HepG2 (cell line): ENCODE data around the gene EPHA2. TPM values are rescaled to one million over a fixed set of nuclear protein-coding genes. Genes with fewer than 3 reads are reported as not detected.
A peak's percentile ranks its signal among the peaks of the same experiment; 100 is the strongest.

Experiments
- CENPT ChIP-seq: sonication (generic); formaldehyde crosslinking; IDR thresholded peaks from 2 replicates; pipeline ENCODE4 v1.8.0; 2022; ENCODE audit warnings: low read depth, mild to moderate bottlenecking, moderate library complexity, missing genetic modification reagents
- FOXK2 ChIP-seq: fragments of 450-650 bp; IDR thresholded peaks from 2 replicates; pipeline ENCODE4 v1.6.1; 2016
- GABPA ChIP-seq, 2 experiments: IDR thresholded peaks; 2 replicates each; pipeline ENCODE4 v1.6.1; 2011 to 2016; ENCODE audit warnings: low read depth in 2 of 2, low read length in 1 of 2, missing biosample characterization in 1 of 2, missing genetic modification characterization in 1 of 2
- GATA4 ChIP-seq: sonication (generic); IDR thresholded peaks from 2 replicates; pipeline ENCODE4 v1.6.1; 2016; ENCODE audit warnings: antibody characterized with exemption, low read depth, borderline replicate concordance
- HES4 ChIP-seq: sonication (generic); formaldehyde crosslinking; IDR thresholded peaks from 2 replicates; pipeline ENCODE4 v1.9.0; 2021; ENCODE audit warnings: mild to moderate bottlenecking, missing genetic modification reagents, borderline replicate concordance
- HNRNPH1 ChIP-seq: fragments of 200-400 bp; formaldehyde crosslinking; optimal IDR thresholded peaks from 2 replicates; pipeline ENCODE3; 2017; ENCODE audit warnings: mild to moderate bottlenecking, low read depth, low read length
- HOMEZ ChIP-seq: IDR thresholded peaks from 2 replicates; pipeline ENCODE4 v1.6.1; 2016; ENCODE audit warnings: low read depth
- KLF6 ChIP-seq: IDR thresholded peaks from 2 replicates; pipeline ENCODE4 v1.8.0; 2016; ENCODE audit warnings: missing biosample characterization, missing genetic modification reagents
- LCORL ChIP-seq, 2 experiments: fragments of 450-650 bp in 1 of 2; sonication (generic) in 1 of 2; formaldehyde crosslinking in 1 of 2; IDR thresholded peaks; 2 replicates each; pipeline versions ENCODE4 v1.5.0 to v1.6.1; 2017 to 2020; ENCODE audit warnings: antibody characterized with exemption in 1 of 2, missing genetic modification reagents in 1 of 2
- NCOA1 ChIP-seq: sonication (generic); formaldehyde crosslinking; IDR thresholded peaks from 2 replicates; pipeline ENCODE4 v1.9.0; 2021; ENCODE audit warnings: missing genetic modification reagents
- SP4 ChIP-seq: sonication (generic); formaldehyde crosslinking; IDR thresholded peaks from 2 replicates; pipeline ENCODE4 v1.8.1; 2023; ENCODE audit warnings: mild to moderate bottlenecking, missing genetic modification reagents
- ZNF329 ChIP-seq: sonication (generic); formaldehyde crosslinking; IDR thresholded peaks from 2 replicates; pipeline ENCODE4 v1.9.0; 2021; ENCODE audit warnings: low read depth, mild to moderate bottlenecking, missing genetic modification reagents
- ZNF543 ChIP-seq: sonication (generic); formaldehyde crosslinking; IDR thresholded peaks from 2 replicates; pipeline ENCODE4 v1.4.0; 2020; ENCODE audit warnings: mild to moderate bottlenecking, missing genetic modification reagents
- ZNF646 ChIP-seq: sonication (generic); formaldehyde crosslinking; IDR thresholded peaks from 2 replicates; pipeline ENCODE4 v1.9.0; 2021; ENCODE audit warnings: mild to moderate bottlenecking, missing genetic modification reagents
- ZSCAN22 ChIP-seq: sonication (generic); formaldehyde crosslinking; IDR thresholded peaks from 2 replicates; pipeline ENCODE4 v1.4.0; 2020; ENCODE audit warnings: mild to moderate bottlenecking, missing genetic modification reagents
- polyA plus RNA-seq, 8 experiments: library from polyadenylated mRNA; depleted of rRNA in 3 of 8; stranded (reverse) in 7 of 8; unstranded in 1 of 8; fragments of >200 nt; fragmentation: Illumina TruSeq in 4 of 8; extraction: Trizol in 4 of 8; gene quantifications; 2 replicates each; pipeline versions ENCODE4 v1.2.1 to v1.2.3, GENCODE V29; 2011 to 2016; ENCODE audit warnings: low read depth in 4 of 8, missing spikeins in 1 of 8, mixed read lengths in 1 of 8; ENCODE audit not compliant: insufficient read depth in 1 of 8
- total RNA-seq, 5 experiments: library from RNA; depleted of rRNA; stranded (reverse); fragments of >200 nt; fragmentation: Illumina TruSeq; extraction: Trizol; gene quantifications; 2 replicates each; pipeline ENCODE4 v1.2.3, GENCODE V29; 2016; ENCODE audit warnings: low read depth in 1 of 5
- TF ChIP-seq, protein P1 (sequence below), 2 experiments: sonication (generic) in 1 of 2; formaldehyde crosslinking in 1 of 2; IDR thresholded peaks; 2 replicates each; pipeline versions ENCODE4 v1.5.1 to v1.6.1; 2011 to 2020; ENCODE audit warnings: borderline replicate concordance in 1 of 2, low read depth in 1 of 2, low read length in 1 of 2, mild to moderate bottlenecking in 1 of 2, missing genetic modification reagents in 1 of 2, moderate library complexity in 1 of 2
- TF ChIP-seq, protein P2 (sequence below): sonication (generic); formaldehyde crosslinking; IDR thresholded peaks from 2 replicates; pipeline ENCODE4 v1.4.0; 2020; ENCODE audit warnings: mild to moderate bottlenecking, low read depth, missing genetic modification reagents

Gene EPHA2
- total and polyA plus RNA-seq, 2 of the 13 experiments (the other 11 are each of a cell fraction or from before 2014, with no cell fraction given), result 33.6 to 53.6 TPM

- no peak for TF ChIP-seq ZNF646
- TF ChIP-seq SP4, result no peak
- no peak for TF ChIP-seq HOMEZ (CRISPR knock-in tag)
- TF ChIP-seq ZNF543 (CRISPR knock-in tag), result no peak
- no peak for TF ChIP-seq FOXK2
- no peak for TF ChIP-seq HNRNPH1
- TF ChIP-seq KLF6, result no peak
- TF ChIP-seq ZNF329 (CRISPR knock-in tag), result no peak
- TF ChIP-seq, protein P1, sequence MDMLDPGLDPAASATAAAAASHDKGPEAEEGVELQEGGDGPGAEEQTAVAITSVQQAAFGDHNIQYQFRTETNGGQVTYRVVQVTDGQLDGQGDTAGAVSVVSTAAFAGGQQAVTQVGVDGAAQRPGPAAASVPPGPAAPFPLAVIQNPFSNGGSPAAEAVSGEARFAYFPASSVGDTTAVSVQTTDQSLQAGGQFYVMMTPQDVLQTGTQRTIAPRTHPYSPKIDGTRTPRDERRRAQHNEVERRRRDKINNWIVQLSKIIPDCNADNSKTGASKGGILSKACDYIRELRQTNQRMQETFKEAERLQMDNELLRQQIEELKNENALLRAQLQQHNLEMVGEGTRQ (IDR thresholded peaks at IDR 0.05; ENCODE audit: low read depth, low read length), result no peak
- TF ChIP-seq, protein P1 (CRISPR knock-in tag; IDR thresholded peaks at IDR 0.05; ENCODE audit: borderline replicate concordance), result no peak
- 0 out of 2 replicates have a peak, but pooled peaks have one; percentile 2 for TF ChIP-seq NCOA1 (CRISPR knock-in tag)
- TF ChIP-seq, protein P2, sequence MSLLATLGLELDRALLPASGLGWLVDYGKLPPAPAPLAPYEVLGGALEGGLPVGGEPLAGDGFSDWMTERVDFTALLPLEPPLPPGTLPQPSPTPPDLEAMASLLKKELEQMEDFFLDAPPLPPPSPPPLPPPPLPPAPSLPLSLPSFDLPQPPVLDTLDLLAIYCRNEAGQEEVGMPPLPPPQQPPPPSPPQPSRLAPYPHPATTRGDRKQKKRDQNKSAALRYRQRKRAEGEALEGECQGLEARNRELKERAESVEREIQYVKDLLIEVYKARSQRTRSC (CRISPR knock-in tag), result no peak
- no peak for TF ChIP-seq GATA4
- 0 out of 2 replicates have a peak, but pooled peaks have one; percentile 35 for TF ChIP-seq HES4 (CRISPR knock-in tag)
- TF ChIP-seq LCORL (IDR thresholded peaks at IDR 0.05), result no peak
- TF ChIP-seq LCORL (CRISPR knock-in tag; IDR thresholded peaks at IDR 0.05), result 0 out of 2 replicates have a peak, but pooled peaks have one; percentile 34
- no peak for TF ChIP-seq CENPT (CRISPR knock-in tag)
- TF ChIP-seq GABPA (IDR thresholded peaks at IDR 0.05; ENCODE audit: low read depth, low read length), result no peak
- TF ChIP-seq GABPA (CRISPR knock-in tag; IDR thresholded peaks at IDR 0.05; ENCODE audit: low read depth), result no peak
- TF ChIP-seq ZSCAN22 (CRISPR knock-in tag), result peak; percentile 36; the same call in 1 of the 2 replicates
Observed at GRCh38 chr1:16175610-16176553, 20.0 kb upstream of the EPHA2 start (continued).
